ENCODE data around the gene VPS13A. TPM values are rescaled to one million over a fixed set of nuclear protein-coding genes. Genes with fewer than 3 reads are reported as not detected.

The VPS13A gene
- polyA plus RNA-seq (2013, experiment 1 of 2) = 13.6 TPM
- polyA plus RNA-seq (2013, experiment 2 of 2) = 15.0 TPM

GRCh38 chr9:77177143-77177893, at the start of gene VPS13A:
VPS13A (plus strand) TSS chr9:77177534; CDS start chr9:77177705, 171 bp downstream.
- H2BK12ac ChIP-seq (ENCODE audit: low read length) = no peak within 1 kb of the TSS
- H2BK5ac ChIP-seq (ENCODE audit: low read length) = peak within 1 kb of the TSS; percentile 87
- peak; percentile 96 for DNase-seq (ENCODE audit: low spot score)
- H3K9me3 ChIP-seq (replicated peaks in 1 of 2; ENCODE audit: control insufficient read depth in 2 of 2, insufficient read depth in 1 of 2, low read depth in 1 of 2, low read length in 2 of 2) = no peaks in the 10 kb centered on the region
- peaks cover 0 to 23% (median 0%) of the 10 kb centered on the region in 3 experiments for H3K27me3 ChIP-seq (ENCODE audit: control insufficient read depth in 3 of 3, insufficient read depth in 3 of 3, low read depth in 1 of 3, low read length in 3 of 3)
- WGBS, 2 donors (ENCODE audit: extremely low coverage in 2 of 2, insufficient read length in 2 of 2, insufficient replicate concordance in 1 of 2) = no CpG with 5 or more reads among the region's 89 CpGs
- peak within 1 kb of the TSS; percentile 84 for H2AK5ac ChIP-seq (ENCODE audit: low read depth, low read length)
- H3K9ac ChIP-seq (ENCODE audit: low read depth, low read length, poor library complexity) = peak within 1 kb of the TSS; percentile 90
- peak within 1 kb of the TSS; percentile 65 to 95 for H3K4me3 ChIP-seq (ENCODE audit: low read length in 2 of 2)
- H3K4ac ChIP-seq (ENCODE audit: low read length) = peak within 1 kb of the TSS; percentile 76
- H4K8ac ChIP-seq (ENCODE audit: low read depth, low read length) = no peak within 1 kb of the TSS
- H3K4me2 ChIP-seq (ENCODE audit: insufficient read depth, low read length, poor library complexity, severe bottlenecking) = peak within 1 kb of the TSS; percentile 85
- no peak within 1 kb of the TSS for H4K91ac ChIP-seq (ENCODE audit: low read depth, low read length, poor library complexity)
- peak within 1 kb of the TSS; percentile 90 for H3K27ac ChIP-seq (replicated peaks; ENCODE audit: low read length)
- peak within 1 kb of the TSS; percentile 96 for H3K18ac ChIP-seq (ENCODE audit: low read length)
- no peaks in the 10 kb centered on the region for H3K36me3 ChIP-seq (replicated peaks in 1 of 2; ENCODE audit: control insufficient read depth in 2 of 2, insufficient read depth in 2 of 2, low read length in 2 of 2)
- H3K14ac ChIP-seq (ENCODE audit: low read length) = peak within 1 kb of the TSS; percentile 64
- H3K4me1 ChIP-seq (ENCODE audit: control insufficient read depth in 2 of 2, insufficient read depth in 1 of 2, low read depth in 1 of 2, low read length in 2 of 2) = peaks cover 4% of the 10 kb centered on the region in 2 donors
- H2AFZ ChIP-seq (ENCODE audit: low read length) = peak within 1 kb of the TSS; percentile 94
- H2BK15ac ChIP-seq (ENCODE audit: low read length) = peak within 1 kb of the TSS; percentile 92
- peak within 1 kb of the TSS; percentile 89 for H3K23ac ChIP-seq (ENCODE audit: low read depth, low read length, poor library complexity)
- peak within 1 kb of the TSS; percentile 61 for H2BK120ac ChIP-seq (ENCODE audit: low read depth, low read length)
- peaks cover 4% of the 10 kb centered on the region for H3K79me1 ChIP-seq (ENCODE audit: low read depth, low read length)

- no peak overlapping the region for H2BK5ac ChIP-seq (ENCODE audit: low read length)
- no peak overlapping the region for H2AFZ ChIP-seq (ENCODE audit: low read length)
- peak overlapping the region; percentile 61 for H3K18ac ChIP-seq (ENCODE audit: low read length)
- H3K4ac ChIP-seq (ENCODE audit: low read length) = no peak overlapping the region
- H3K27ac ChIP-seq (replicated peaks; ENCODE audit: low read length) = no peak overlapping the region
- peaks cover 0 to 3% (median 0%) of the 10 kb centered on the region in 3 experiments for H3K27me3 ChIP-seq (ENCODE audit: control insufficient read depth in 3 of 3, insufficient read depth in 3 of 3, low read depth in 1 of 3, low read length in 3 of 3)
- no peak overlapping the region for H2BK120ac ChIP-seq (ENCODE audit: low read depth, low read length)
- no peaks in the 10 kb centered on the region for H3K36me3 ChIP-seq (replicated peaks in 1 of 2; ENCODE audit: control insufficient read depth in 2 of 2, insufficient read depth in 2 of 2, low read length in 2 of 2)
- H3K9me3 ChIP-seq (replicated peaks in 1 of 2; ENCODE audit: control insufficient read depth in 2 of 2, insufficient read depth in 1 of 2, low read depth in 1 of 2, low read length in 2 of 2) = no peaks in the 10 kb centered on the region
- H4K8ac ChIP-seq (ENCODE audit: low read depth, low read length) = no peak overlapping the region
- no peak overlapping the region for H2BK15ac ChIP-seq (ENCODE audit: low read length)
- no peak overlapping the region for H2BK12ac ChIP-seq (ENCODE audit: low read length)
- no peak overlapping the region for H3K23ac ChIP-seq (ENCODE audit: low read depth, low read length, poor library complexity)
- H3K4me3 ChIP-seq (ENCODE audit: low read length in 2 of 2) = no peak overlapping the region
- H3K79me1 ChIP-seq (ENCODE audit: low read depth, low read length) = no peaks in the 10 kb centered on the region
- no peak overlapping the region for H4K91ac ChIP-seq (ENCODE audit: low read depth, low read length, poor library complexity)
- WGBS, 2 donors (ENCODE audit: extremely low coverage in 2 of 2, insufficient read length in 2 of 2, insufficient replicate concordance in 1 of 2) = no CpG with 5 or more reads among the region's 1 CpG
- H3K14ac ChIP-seq (ENCODE audit: low read length) = no peak overlapping the region
- H3K4me2 ChIP-seq (ENCODE audit: insufficient read depth, low read length, poor library complexity, severe bottlenecking) = no peak overlapping the region
- H3K9ac ChIP-seq (ENCODE audit: low read depth, low read length, poor library complexity) = no peak overlapping the region
- no peak for DNase-seq (ENCODE audit: low spot score)
- peaks cover 0 to 5% of the 10 kb centered on the region in 2 donors for H3K4me1 ChIP-seq (ENCODE audit: control insufficient read depth in 2 of 2, insufficient read depth in 1 of 2, low read depth in 1 of 2, low read length in 2 of 2)
- no peak overlapping the region for H2AK5ac ChIP-seq (ENCODE audit: low read depth, low read length)
These were observed 49.1 kb upstream of the VPS13A start for GRCh38 chr9:77128125-77128789.

- no peak overlapping the region for H3K9ac ChIP-seq (ENCODE audit: low read depth, low read length, poor library complexity)
- no peak overlapping the region for H2BK5ac ChIP-seq (ENCODE audit: low read length)
- no peak overlapping the region for H4K91ac ChIP-seq (ENCODE audit: low read depth, low read length, poor library complexity)
- no peak overlapping the region for H2BK12ac ChIP-seq (ENCODE audit: low read length)
- no peak overlapping the region for H2BK120ac ChIP-seq (ENCODE audit: low read depth, low read length)
- H3K36me3 ChIP-seq (replicated peaks in 1 of 2; ENCODE audit: control insufficient read depth in 2 of 2, insufficient read depth in 2 of 2, low read length in 2 of 2) = no peaks in the 10 kb centered on the region
- H2AFZ ChIP-seq (ENCODE audit: low read length) = no peak overlapping the region
- no CpG with 5 or more reads among the region's 5 CpGs for WGBS, 2 donors (ENCODE audit: extremely low coverage in 2 of 2, insufficient read length in 2 of 2, insufficient replicate concordance in 1 of 2)
- H3K23ac ChIP-seq (ENCODE audit: low read depth, low read length, poor library complexity) = no peak overlapping the region
- no peak overlapping the region for H3K4ac ChIP-seq (ENCODE audit: low read length)
- no peak overlapping the region for H3K4me3 ChIP-seq (ENCODE audit: low read length in 2 of 2)
- no peak overlapping the region for H2BK15ac ChIP-seq (ENCODE audit: low read length)
- no peaks in the 10 kb centered on the region for H3K9me3 ChIP-seq (replicated peaks in 1 of 2; ENCODE audit: control insufficient read depth in 2 of 2, insufficient read depth in 1 of 2, low read depth in 1 of 2, low read length in 2 of 2)
- no peak overlapping the region for H2AK5ac ChIP-seq (ENCODE audit: low read depth, low read length)
- no peak overlapping the region for H3K14ac ChIP-seq (ENCODE audit: low read length)
- no peak overlapping the region for H3K27ac ChIP-seq (replicated peaks; ENCODE audit: low read length)
- peaks cover 0 to 3% (median 0%) of the 10 kb centered on the region in 3 experiments for H3K27me3 ChIP-seq (ENCODE audit: control insufficient read depth in 3 of 3, insufficient read depth in 3 of 3, low read depth in 1 of 3, low read length in 3 of 3)
- no peak overlapping the region for H4K8ac ChIP-seq (ENCODE audit: low read depth, low read length)
- H3K4me2 ChIP-seq (ENCODE audit: insufficient read depth, low read length, poor library complexity, severe bottlenecking) = no peak overlapping the region
- no peaks in the 10 kb centered on the region for H3K79me1 ChIP-seq (ENCODE audit: low read depth, low read length)
- peaks cover 0 to 5% of the 10 kb centered on the region in 2 donors for H3K4me1 ChIP-seq (ENCODE audit: control insufficient read depth in 2 of 2, insufficient read depth in 1 of 2, low read depth in 1 of 2, low read length in 2 of 2)
- no peak overlapping the region for H3K18ac ChIP-seq (ENCODE audit: low read length)
- DNase-seq (ENCODE audit: low spot score) = no peak
These were observed 45.9 kb upstream of the VPS13A start for GRCh38 chr9:77131399-77131798.

GRCh38 chr9:77133011-77133410, 44.3 kb upstream of the VPS13A start:
- no peak overlapping the region for H3K9ac ChIP-seq (ENCODE audit: low read depth, low read length, poor library complexity)
- peaks cover 0 to 5% of the 10 kb centered on the region in 2 donors for H3K4me1 ChIP-seq (ENCODE audit: control insufficient read depth in 2 of 2, insufficient read depth in 1 of 2, low read depth in 1 of 2, low read length in 2 of 2)
- no peak overlapping the region for H4K8ac ChIP-seq (ENCODE audit: low read depth, low read length)
- WGBS, 2 donors (ENCODE audit: extremely low coverage in 2 of 2, insufficient read length in 2 of 2, insufficient replicate concordance in 1 of 2) = no CpG with 5 or more reads among the region's 1 CpG
- no peak overlapping the region for H3K4me2 ChIP-seq (ENCODE audit: insufficient read depth, low read length, poor library complexity, severe bottlenecking)
- H2BK12ac ChIP-seq (ENCODE audit: low read length) = no peak overlapping the region
- no peak overlapping the region for H4K91ac ChIP-seq (ENCODE audit: low read depth, low read length, poor library complexity)
- no peaks in the 10 kb centered on the region for H3K79me1 ChIP-seq (ENCODE audit: low read depth, low read length)
- H3K36me3 ChIP-seq (replicated peaks in 1 of 2; ENCODE audit: control insufficient read depth in 2 of 2, insufficient read depth in 2 of 2, low read length in 2 of 2) = no peaks in the 10 kb centered on the region
- no peak overlapping the region for H3K4me3 ChIP-seq (ENCODE audit: low read length in 2 of 2)
- H3K14ac ChIP-seq (ENCODE audit: low read length) = no peak overlapping the region
- no peak overlapping the region for H3K27ac ChIP-seq (replicated peaks; ENCODE audit: low read length)
- H3K9me3 ChIP-seq (replicated peaks in 1 of 2; ENCODE audit: control insufficient read depth in 2 of 2, insufficient read depth in 1 of 2, low read depth in 1 of 2, low read length in 2 of 2) = no peaks in the 10 kb centered on the region
- H2BK5ac ChIP-seq (ENCODE audit: low read length) = no peak overlapping the region
- H2BK15ac ChIP-seq (ENCODE audit: low read length) = no peak overlapping the region
- H3K18ac ChIP-seq (ENCODE audit: low read length) = no peak overlapping the region
- H2BK120ac ChIP-seq (ENCODE audit: low read depth, low read length) = no peak overlapping the region
- H3K27me3 ChIP-seq (ENCODE audit: control insufficient read depth in 3 of 3, insufficient read depth in 3 of 3, low read depth in 1 of 3, low read length in 3 of 3) = peaks cover 0 to 3% (median 0%) of the 10 kb centered on the region in 3 experiments
- H3K4ac ChIP-seq (ENCODE audit: low read length) = no peak overlapping the region
- H2AFZ ChIP-seq (ENCODE audit: low read length) = no peak overlapping the region
- no peak for DNase-seq (ENCODE audit: low spot score)
- no peak overlapping the region for H3K23ac ChIP-seq (ENCODE audit: low read depth, low read length, poor library complexity)
- H2AK5ac ChIP-seq (ENCODE audit: low read depth, low read length) = no peak overlapping the region
